IPS DF 4.7 (cell line): ENCODE measurements around the gene CXCR3.
"Not testable (repeated sequence)": the region's sequence is repeated elsewhere in the genome, so short reads cannot be mapped to it uniquely, and the experiment has no call there.

Experiments
- DNase-seq: peaks from one replicate; pipeline ENCODE4 v3.0.0-alpha.2; 2013; ENCODE audit warnings: low spot score; ENCODE audit errors: extremely low read depth

Gene CXCR3

GRCh38 chrX:71611736-71612135 lies 6.6 kb downstream of the CXCR3 start:
- not testable (repeated sequence) for DNase-seq

DNA sequence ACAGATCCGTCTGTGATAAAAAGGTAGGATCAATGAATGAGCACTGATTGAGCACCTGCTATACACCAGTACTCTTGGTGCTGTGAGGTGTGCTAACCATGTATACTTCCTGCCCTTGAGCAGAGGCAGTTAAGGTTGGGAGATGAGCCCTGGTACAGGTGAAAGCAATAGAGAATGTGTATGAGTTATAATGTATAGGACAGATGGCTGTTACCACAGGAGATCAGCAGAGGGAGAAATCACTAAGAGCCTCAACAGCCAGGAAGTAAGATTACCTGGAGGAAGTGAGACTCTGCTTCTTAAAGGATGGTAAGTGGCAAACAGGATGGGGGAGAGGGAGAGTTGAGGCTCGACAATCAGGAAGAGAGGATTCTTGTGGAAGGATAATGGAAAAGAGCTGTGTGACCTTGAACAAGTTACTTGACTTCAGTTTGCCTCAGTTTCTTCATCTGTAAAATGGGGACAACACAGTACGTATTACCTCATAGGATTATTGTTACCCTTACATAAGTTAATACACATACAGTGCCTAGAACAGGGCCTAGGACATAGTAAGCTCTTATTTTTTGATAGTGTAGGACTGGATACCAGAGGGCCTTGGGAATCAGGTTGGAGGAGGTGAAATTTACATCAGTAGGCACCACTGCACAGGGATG lies 9.1 kb downstream of the CXCR3 start:
- DNase-seq: no peak

GRCh38 chrX:71607488-71607887 lies 10.8 kb downstream of the CXCR3 start:
- no peak for DNase-seq

GRCh38 chrX:71606536-71607216 lies 11.6 kb downstream of the CXCR3 start:
- no peak for DNase-seq

GRCh38 chrX:71604796-71605568 lies 13.3 kb downstream of the CXCR3 start:
- no peak for DNase-seq

- DNase-seq: no peak
These were observed 14.2 kb downstream of the CXCR3 start for GRCh38 chrX:71604141-71604540.

- no peak for DNase-seq
These were observed 14.7 kb downstream of the CXCR3 start for GRCh38 chrX:71603618-71604017.

GRCh38 chrX:71599965-71600364 lies 18.3 kb downstream of the CXCR3 start:
- no peak for DNase-seq

DNA sequence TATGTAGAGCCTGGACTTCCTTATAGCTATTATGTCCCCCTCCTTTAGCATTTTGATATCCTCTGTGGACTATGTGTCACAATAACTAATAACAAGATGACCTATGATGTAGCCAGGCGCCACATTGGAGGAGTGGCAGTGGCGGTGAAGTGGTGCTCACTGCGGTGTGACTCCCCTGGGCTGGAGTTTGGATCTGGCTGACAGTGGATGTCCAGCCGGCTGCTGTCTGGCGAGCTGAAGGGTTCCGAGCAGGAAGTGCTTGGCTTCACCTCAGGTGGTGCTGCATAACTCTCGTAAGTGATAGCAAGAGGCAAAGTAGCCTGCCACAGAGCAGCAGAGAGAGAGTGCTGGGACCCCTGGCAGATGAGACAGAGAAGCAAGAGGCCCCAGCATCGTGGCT lies 25.1 kb downstream of the CXCR3 start:
- not testable (repeated sequence) for DNase-seq

- DNase-seq: no peak
These were observed 31.4 kb downstream of the CXCR3 start for GRCh38 chrX:71586929-71587328.

DNA sequence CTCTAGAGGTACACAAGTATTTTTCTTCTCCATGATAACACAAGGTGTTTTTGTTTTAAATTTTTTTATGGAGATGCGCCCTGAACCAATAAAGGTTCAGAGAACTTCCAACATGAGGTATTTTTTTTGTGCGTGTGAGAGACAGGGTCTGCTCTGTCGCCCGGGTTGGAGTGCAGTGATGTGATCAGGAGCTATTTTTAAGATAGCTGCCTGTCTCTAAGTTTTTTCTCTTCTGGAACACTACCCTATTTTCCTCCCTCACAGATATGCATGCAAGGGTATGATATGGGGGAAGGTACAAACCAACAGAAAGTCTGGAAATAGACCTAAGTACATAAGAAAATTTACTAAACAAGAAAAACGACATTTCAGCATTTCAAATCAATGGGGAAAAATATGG lies 37.1 kb downstream of the CXCR3 start:
- DNase-seq: no peak

- DNase-seq: no peak
These were observed 38.3 kb downstream of the CXCR3 start for GRCh38 chrX:71579990-71580380.

DNA sequence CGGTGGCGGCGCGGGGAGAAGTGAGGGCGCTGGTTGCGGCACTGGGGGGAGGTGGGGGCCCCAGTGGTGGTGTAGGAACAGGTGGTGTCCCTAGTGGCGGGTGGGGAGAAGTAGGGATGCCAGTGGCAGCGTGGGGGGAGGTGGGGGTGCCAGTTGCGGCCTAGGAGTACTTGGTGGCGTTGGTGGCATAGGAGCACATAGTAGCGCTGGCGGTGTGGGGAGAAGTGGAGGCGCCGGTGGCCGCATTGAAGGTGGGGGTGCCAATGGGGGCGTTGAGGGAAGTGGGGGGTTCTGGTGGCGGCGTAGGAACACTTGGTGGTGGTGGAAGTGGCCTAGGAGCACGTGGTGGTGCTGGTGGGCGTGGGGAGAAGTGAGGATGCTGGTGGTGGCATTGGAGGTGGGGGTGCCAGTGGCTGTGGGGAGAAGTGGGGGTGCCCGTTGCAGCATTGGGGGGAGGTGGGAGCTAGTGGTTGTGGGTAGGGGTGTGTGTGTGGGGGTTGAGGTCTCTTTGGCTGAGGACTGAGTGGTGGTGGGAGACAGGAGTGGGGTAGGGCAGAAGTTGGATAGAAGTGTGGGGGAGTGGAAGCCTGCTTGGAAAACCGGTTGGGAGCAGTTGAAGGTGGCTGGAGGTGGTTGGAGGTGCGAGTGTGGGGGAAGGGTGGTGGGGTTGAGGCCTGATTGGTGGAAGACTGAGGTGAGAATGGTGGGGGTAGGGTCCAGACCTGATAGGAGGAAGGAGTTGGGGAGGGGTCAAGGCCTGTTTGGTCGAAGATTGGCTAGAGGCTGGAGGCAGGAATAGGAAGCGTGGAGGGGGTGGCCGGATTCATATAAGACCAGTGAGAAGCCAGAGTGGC lies 38.9 kb downstream of the CXCR3 start:
- DNase-seq: no peak

- no peak for DNase-seq
These were observed 39.8 kb downstream of the CXCR3 start, which contains the start of gene GCNA for GRCh38 chrX:71578253-71579135. Gene GCNA (plus strand): TSS chrX:71578437. CDS start chrX:71580822, 2,385 bp downstream.

DNA sequence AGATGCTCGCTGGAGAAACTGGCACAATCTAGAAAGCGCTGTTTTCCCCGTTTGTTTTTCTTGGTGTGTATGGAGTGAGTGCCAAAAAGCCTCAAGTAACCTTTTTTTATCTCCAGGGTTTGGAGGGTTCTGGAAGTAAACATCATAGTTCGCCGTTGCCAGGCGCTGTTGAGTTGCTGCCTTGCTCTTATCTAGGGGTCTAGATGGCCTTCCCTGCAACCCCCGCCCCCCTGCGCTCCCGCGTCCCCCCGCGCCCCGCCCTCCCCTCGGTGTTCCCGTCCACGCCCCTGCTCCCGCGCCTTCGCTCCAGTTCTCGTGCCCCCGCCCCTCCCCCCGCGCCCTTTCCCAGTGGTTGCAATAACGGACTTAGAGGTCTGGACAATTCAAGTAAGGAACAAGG lies 40.6 kb downstream of the CXCR3 start:
- no peak for DNase-seq

DNA sequence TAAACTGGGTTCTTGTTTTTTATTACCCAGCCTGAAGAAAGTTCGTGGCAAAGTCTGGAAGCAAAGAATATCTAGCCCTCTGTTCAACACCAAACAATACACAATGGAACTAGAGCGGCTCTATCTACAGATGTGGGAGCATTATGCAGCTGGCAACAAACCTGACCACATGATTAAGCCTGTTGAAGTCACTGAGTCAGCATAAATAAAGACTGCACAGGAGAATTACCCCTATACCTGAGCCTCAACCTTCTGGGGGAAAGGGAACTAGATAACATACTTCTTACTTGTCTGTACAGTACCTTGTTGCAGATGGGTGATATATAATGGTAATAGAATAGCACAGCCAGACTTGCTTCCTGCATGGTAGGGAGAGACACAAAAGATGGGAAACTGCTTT lies 44.7 kb downstream of the CXCR3 start:
- DNase-seq: no peak

DNA sequence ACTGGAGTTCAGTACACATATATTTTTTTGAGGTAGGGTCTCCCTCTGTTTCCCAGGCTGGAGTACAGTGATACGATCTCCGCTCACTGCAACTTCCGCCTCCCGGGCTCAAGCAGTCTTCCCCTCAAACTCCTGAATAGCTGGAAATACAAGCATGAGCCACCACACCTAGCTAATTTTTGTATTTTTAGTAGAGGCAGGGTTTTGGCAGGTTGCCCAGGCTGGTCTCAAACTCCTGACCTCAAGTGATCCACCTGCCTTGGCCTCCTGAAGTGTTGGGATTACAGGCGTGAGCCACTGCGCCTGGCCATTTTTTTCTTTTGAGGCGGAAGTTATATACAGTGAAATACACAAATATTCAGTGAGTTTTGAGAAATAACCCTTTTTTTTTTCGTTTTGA lies 46.9 kb downstream of the CXCR3 start:
- not testable (repeated sequence) for DNase-seq
